ENCODE measurements around the gene TBL2.

DNA sequence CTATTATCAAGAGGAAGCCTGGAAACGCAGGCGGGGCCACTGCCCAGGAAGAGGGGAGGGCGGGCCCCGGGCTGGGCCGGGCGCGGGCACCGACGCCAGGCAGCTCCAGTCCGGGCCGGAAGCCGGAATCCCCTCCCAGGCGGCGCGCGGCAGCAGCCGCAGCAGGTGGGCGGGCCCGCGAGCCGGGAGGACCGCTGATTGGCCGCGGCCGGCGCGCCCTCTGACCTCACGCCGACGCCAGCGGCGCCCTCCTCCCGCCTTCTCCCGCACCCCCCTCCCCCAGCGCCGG lies 21.3 kb downstream of the TBL2 start:
- TF ChIP-seq, protein P1, sequence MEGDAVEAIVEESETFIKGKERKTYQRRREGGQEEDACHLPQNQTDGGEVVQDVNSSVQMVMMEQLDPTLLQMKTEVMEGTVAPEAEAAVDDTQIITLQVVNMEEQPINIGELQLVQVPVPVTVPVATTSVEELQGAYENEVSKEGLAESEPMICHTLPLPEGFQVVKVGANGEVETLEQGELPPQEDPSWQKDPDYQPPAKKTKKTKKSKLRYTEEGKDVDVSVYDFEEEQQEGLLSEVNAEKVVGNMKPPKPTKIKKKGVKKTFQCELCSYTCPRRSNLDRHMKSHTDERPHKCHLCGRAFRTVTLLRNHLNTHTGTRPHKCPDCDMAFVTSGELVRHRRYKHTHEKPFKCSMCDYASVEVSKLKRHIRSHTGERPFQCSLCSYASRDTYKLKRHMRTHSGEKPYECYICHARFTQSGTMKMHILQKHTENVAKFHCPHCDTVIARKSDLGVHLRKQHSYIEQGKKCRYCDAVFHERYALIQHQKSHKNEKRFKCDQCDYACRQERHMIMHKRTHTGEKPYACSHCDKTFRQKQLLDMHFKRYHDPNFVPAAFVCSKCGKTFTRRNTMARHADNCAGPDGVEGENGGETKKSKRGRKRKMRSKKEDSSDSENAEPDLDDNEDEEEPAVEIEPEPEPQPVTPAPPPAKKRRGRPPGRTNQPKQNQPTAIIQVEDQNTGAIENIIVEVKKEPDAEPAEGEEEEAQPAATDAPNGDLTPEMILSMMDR (IDR thresholded peaks at IDR 0.05): peak in 1 of 3 experiments; percentile 6
- TF ChIP-seq POLR2A (IDR thresholded peaks at IDR 0.05; ENCODE audit: low read depth): no peak
